Epithelial cell of proximal tubule (primary cell): ENCODE results near the gene PIGL. TPM values are rescaled to one million over a fixed set of nuclear protein-coding genes. Genes with fewer than 3 reads are reported as not detected.
A peak's percentile ranks its signal among the peaks of the same experiment; 100 is the strongest.

ENCODE experiments used
- DNase-seq: peaks from one replicate; pipeline ENCODE4 v3.0.0-alpha.2; 2011; ENCODE audit warnings: low read depth
- H3K4me3 ChIP-seq: 2 replicates; pipeline ENCODE4 v1.5.1; 2011; ENCODE audit warnings: low read depth, mild to moderate bottlenecking, low read length
- CTCF ChIP-seq: conservative IDR thresholded peaks from 2 replicates; pipeline ENCODE4 v1.5.1; 2012; ENCODE audit warnings: low read depth, mild to moderate bottlenecking, low read length
- total RNA-seq: library from RNA; depleted of rRNA; stranded (reverse); fragments of >200 nt; gene quantifications from 2 replicates; pipeline ENCODE4 v1.2.3, GENCODE V29; 2015

Gene PIGL
- total RNA-seq, 1 donor from 2014 or later = 24.4 TPM

DNA sequence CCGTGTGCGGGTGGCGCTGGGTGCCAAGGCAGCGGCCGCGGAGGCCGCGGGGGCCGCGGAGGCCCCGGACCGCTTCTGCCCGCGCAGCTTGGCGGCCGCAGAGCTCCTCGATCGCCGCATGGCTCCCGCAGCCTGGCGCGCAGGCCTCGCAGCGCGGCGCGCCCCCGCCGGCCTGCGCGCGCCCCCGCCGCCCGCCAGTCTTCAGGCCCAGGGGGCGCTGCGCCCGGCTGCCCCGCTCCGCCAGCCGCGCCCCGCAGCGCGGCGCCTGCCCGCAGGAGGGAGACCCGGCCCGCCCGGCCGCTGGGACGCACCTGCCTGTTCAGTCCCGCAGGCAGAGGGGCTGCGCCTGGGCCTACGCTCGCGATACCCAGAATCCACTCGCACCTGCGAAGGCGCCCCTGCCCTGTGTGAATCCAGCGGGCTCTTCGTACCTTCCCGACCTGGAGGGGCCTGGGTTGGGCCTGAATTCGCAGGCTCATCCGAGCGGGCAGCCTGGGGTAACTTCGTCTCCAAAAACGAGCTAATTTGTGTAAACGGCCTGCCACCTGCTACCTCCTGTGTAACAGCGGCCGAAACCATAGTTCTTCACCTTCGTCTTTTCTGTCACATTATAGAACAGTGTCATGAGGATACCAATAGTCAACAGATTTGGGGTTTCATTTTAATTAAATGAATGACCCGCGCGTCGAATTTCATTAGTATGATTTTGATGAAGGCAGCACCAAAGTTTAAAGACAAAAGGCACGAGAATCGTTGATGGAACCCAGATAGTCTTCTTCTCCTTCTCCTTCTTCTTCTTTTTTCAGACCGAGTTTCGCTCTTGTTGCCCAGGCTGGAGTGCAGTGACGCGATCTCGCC lies 136.5 kb downstream of the PIGL start, which contains the start of gene CENPV:
CENPV (minus strand) TSS at position 153 of the 858 bp plus-strand sequence; CDS start at position 120, 33 bp downstream.
- peak within 1 kb of the TSS; percentile 47 for H3K4me3 ChIP-seq
- no peak for DNase-seq
- TF ChIP-seq CTCF = no peak

DNA sequence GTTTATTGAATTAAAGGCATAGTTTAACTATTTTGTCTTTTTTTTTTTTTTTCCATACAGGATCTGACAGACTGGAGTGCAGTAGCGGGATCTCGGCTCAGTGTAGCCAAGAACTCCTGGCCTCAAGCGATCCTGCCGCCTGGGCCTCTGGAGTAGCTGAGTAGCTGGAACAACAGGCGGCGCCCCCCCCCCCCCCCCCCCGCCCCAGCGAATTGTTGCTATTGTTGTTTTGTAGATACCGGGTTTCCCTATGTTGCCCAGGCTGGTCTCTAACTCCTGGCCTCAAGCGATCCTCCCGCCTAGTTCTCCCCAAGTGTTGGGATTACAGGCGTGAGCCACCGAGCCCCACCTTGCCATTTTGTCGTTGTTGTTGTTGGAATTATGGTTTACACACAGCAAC lies 137.6 kb downstream of the PIGL start:
- TF ChIP-seq CTCF = no peak
- no peak for DNase-seq
- no peak overlapping the region for H3K4me3 ChIP-seq

DNA sequence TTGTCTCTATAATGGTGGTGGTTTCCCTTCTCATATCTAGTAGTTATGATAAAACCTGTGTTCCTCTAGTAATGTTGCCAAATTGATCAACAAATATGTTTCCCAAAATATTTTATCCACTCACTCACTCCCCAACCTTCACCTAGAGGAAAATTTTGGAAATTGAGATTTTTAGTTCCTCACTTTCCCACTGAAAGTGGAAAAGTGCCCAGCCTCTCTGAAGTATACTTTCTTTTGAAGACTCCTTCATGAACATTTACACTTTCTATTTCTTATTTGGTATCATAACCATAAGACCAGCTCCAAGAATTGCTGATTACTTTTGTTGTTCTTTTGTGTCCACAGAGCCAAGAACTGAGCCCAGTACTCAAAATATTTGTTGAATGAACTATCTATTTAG lies 141.4 kb downstream of the PIGL start:
- TF ChIP-seq CTCF = no peak
- no peak overlapping the region for H3K4me3 ChIP-seq
- DNase-seq = no peak

GRCh38 chr17:16361874-16362273 lies 144.9 kb downstream of the PIGL start:
- H3K4me3 ChIP-seq = no peak overlapping the region
- no peak for DNase-seq
- TF ChIP-seq CTCF = no peak

DNA sequence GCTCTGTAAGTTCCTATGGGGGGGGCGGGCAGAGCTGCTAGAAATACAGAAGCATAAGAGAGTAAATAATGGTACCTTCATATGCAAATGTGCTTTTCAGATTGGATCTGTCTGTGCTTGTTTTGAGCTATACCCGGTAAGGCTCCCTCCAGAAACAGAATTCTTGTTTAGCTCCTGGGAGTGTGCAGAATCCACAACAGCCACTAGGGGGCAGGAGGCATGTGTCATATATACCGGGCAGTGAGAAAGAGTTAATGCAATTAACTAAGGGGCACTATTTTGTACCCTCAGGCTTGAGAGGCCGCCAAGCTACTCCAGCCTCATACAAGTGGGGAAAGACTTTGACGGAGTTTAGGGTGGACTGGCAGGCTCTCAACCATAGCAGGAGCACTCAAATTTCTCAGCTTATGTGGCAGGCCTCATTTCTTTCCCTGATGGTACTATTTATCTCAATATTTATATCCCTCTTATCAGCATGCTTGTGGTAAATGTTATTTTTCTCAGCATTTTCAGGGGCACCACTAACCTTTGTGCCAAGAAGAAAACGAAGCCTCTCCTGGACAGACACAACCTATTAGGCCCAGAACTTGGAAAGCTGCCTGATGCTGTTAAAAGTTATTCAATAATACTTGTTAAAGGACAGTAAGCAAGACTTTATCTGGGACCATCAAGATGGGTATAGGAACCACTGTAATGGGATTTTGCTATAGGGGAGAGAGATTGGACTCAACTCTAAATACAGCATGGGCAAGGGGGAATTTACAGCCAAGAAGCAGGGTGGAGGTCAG lies 146.9 kb downstream of the PIGL start:
- no peak for DNase-seq
- H3K4me3 ChIP-seq = no peak overlapping the region
- TF ChIP-seq CTCF = peak; percentile 99

DNA sequence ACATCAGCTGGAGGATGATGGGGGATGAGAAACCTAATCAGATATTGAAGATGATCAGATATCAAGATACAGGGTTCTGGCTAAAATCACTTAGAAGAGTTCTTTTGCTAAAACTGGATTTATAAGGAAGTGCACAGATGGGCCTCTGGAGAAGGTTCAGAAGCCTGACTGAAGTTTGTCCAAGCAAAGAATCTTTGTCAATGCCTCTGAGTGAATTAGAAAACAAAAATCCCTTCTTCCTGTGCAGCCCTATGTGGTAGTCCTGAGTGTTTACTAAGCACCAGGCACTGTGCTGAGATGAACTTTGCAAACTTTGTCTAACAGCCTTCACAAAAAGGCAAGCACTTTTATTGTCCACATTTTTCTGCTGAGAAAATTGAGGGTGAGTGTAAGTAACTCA lies 147.6 kb downstream of the PIGL start:
- no peak for TF ChIP-seq CTCF
- no peak for DNase-seq
- no peak overlapping the region for H3K4me3 ChIP-seq
